Activated CD4-positive, alpha-beta memory T cell treated with anti-CD3 and anti-CD28 coated beads, Interleukin-2, amount 10 ng/mL, durations not matched to agents 7 days and 5 days (primary cell): ENCODE data around the gene ICAM2. TPM values are rescaled to one million over a fixed set of nuclear protein-coding genes. Genes with fewer than 3 reads are reported as not detected.
A peak's percentile ranks its signal among the peaks of the same experiment; 100 is the strongest.
"Not testable (repeated sequence)": the region's sequence is repeated elsewhere in the genome, so short reads cannot be mapped to it uniquely, and the experiment has no call there.

Source experiments
- CTCF ChIA-PET: fragments of 350-600 bp; sonication (Branson Sonifier 250); formaldehyde crosslinking; loops from one replicate; lab custom pipeline; 2021; ENCODE audit warnings: antibody characterized with exemption, inconsistent platforms; lab: Charles Lee
- POLR2A ChIA-PET: fragments of 350-600 bp; sonication (Branson Sonifier 250); formaldehyde crosslinking; loops from one replicate; lab custom pipeline; 2021; ENCODE audit warnings: antibody characterized with exemption; lab: Charles Lee
- DNase-seq: peaks from one replicate; pipeline ENCODE4 v3.0.0-alpha.2; 2020
- H3K27ac Mint-ChIP-seq: one replicate; pipeline ENCODE4 v1.8.0; 2021; ENCODE audit warnings: mild to moderate bottlenecking, mixed read lengths
- H3K27me3 Mint-ChIP-seq: one replicate; pipeline ENCODE4 v1.8.0; 2021; ENCODE audit warnings: mixed read lengths
- H3K36me3 Mint-ChIP-seq: one replicate; pipeline ENCODE4 v1.8.0; 2021; ENCODE audit warnings: low read depth, mixed read lengths
- H3K4me1 Mint-ChIP-seq: one replicate; pipeline ENCODE4 v1.8.0; 2021; ENCODE audit warnings: mixed read lengths
- H3K4me3 Mint-ChIP-seq: one replicate; pipeline ENCODE4 v1.8.0; 2021; ENCODE audit warnings: mild to moderate bottlenecking, mixed read lengths
- H3K9me3 Mint-ChIP-seq: one replicate; pipeline ENCODE4 v1.8.0; 2021; ENCODE audit warnings: mixed read lengths
- total RNA-seq, 2 experiments: library from RNA; stranded (reverse); gene quantifications; one replicate each; pipeline ENCODE4 v1.2.3, GENCODE V29; 2021

The ICAM2 gene
- total RNA-seq, 2 experiments from 2014 or later, result 118 to 122 TPM

- Mint-ChIP-seq H3K4me1 (peaks cover 75% of the 10 kb centered on the region), H3K27ac (peak overlapping the region; percentile 99)
- CTCF ChIA-PET, result interaction anchor here (0.6 to 10.1 kb wide), 39 partner anchors 6 to 257 kb away, joined by 3 to 510 read pairs (median 5); partner anchors contain the start of genes CD79B, CSHL1, ERN1 and GH1
These were observed 4.6 kb upstream of the ICAM2 start for GRCh38 chr17:64024781-64025731.

DNA sequence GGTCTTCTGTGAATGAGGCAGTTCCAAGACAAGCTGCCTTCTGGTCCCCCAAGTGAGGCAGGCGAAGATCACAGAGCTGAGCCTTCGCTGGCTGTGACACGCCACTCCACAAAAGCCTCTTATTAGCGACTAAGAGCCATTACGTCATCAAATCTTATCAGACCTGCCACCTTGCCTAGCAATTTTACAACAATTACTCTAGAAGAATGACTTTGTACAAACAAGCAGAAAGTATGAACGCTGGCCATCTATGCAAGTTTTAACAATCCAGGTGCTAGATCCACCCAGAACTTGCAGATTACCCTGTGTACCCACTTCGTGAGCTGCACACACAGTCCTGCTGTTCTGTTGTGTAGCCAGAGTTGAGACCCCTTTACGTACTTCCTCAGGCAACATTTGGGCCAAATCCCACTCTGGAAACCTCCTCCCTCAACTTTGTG is 3.8 kb upstream of the ICAM2 start:
- Mint-ChIP-seq H3K9me3 (no peaks in the 10 kb centered on the region), H3K4me1 (peaks cover 73% of the 10 kb centered on the region), H3K36me3 (peaks cover 2% of the 10 kb centered on the region), H3K27me3 (no peaks in the 10 kb centered on the region), H3K27ac (peak overlapping the region; percentile 99), H3K4me3 (peak overlapping the region; percentile 73)
- no peak for DNase-seq
- CTCF ChIA-PET, result interaction anchor here (0.7 to 10.1 kb wide), 18 partner anchors 6 to 257 kb away, joined by 3 to 510 read pairs (median 14); partner anchors contain the start of genes ERN1, GH1, ICAM2 and PRR29
- POLR2A ChIA-PET, result interaction anchor here (0.6 to 3.5 kb wide), 22 partner anchors 7 to 481 kb away, joined by 3 to 57 read pairs (median 6); partner anchors contain the start of genes CD79B, ERN1, GH1 and PRR29

More at GRCh38 chr17:64024781-64025731, 4.6 kb upstream of the ICAM2 start:
- Mint-ChIP-seq H3K4me3 (peak overlapping the region; percentile 73), H3K9me3 (no peaks in the 10 kb centered on the region), H3K36me3 (peaks cover 2% of the 10 kb centered on the region), H3K27me3 (no peaks in the 10 kb centered on the region)
- POLR2A ChIA-PET, result interaction anchor here (0.6 to 3.5 kb wide), 27 partner anchors 8 to 480 kb away, joined by 3 to 57 read pairs (median 5); partner anchors contain the start of genes CD79B, ERN1, GH1 and PRR29
- DNase-seq, result peak; percentile 67

GRCh38 chr17:64022611-64023063 is 2.2 kb upstream of the ICAM2 start:
- H3K4me3 Mint-ChIP-seq, result peak overlapping the region; percentile 41
- CTCF ChIA-PET, result interaction anchor here (1.3 to 1.4 kb wide), 2 partner anchors 28 to 111 kb away, joined by 4 to 8 read pairs; no protein-coding TSS in a partner anchor
- H3K27ac Mint-ChIP-seq, result peak overlapping the region; percentile 100
- H3K9me3 Mint-ChIP-seq, result no peaks in the 10 kb centered on the region
- POLR2A ChIA-PET, result interaction anchor here (0.9 to 3.3 kb wide), 5 partner anchors 16 to 123 kb away, joined by 3 to 39 read pairs (median 4); partner anchors contain the start of gene ERN1
- peaks cover 63% of the 10 kb centered on the region for H3K4me1 Mint-ChIP-seq
- peaks cover 10% of the 10 kb centered on the region for H3K36me3 Mint-ChIP-seq
- no peak for DNase-seq
- no peaks in the 10 kb centered on the region for H3K27me3 Mint-ChIP-seq

DNA sequence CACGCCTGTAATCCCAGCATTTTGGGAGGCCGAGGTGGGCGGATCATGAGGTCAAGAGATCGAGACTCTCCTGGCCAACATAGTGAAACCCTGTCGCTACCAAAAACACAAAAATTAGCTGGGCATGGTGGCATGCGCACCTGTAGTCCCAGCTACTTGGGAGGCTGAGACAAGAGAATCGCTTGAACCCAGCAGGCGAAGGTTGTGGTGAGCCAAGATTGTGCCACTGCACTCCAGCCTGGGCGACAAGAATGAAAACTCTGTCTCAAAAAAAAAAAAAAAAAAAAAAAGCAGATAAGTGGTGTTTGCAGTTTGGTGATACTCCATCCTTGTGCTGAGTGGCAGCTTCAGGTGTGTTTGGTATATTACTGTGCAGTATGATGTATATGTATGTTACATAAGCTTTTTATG is 877 bp downstream of the ICAM2 start:
- Mint-ChIP-seq H3K4me3 (peak overlapping the region; percentile 99), H3K4me1 (peaks cover 64% of the 10 kb centered on the region), H3K27ac (peak overlapping the region; percentile 100), H3K36me3 (peaks cover 29% of the 10 kb centered on the region)
- H3K27me3 Mint-ChIP-seq, H3K9me3 Mint-ChIP-seq: not testable (repeated sequence)
- peak; percentile 40 for DNase-seq
- CTCF ChIA-PET, result interaction anchor here (0.7 to 6.1 kb wide), 18 partner anchors 8 to 397 kb away, joined by 3 to 149 read pairs (median 7); partner anchors contain the start of genes CD79B, CSHL1, ERN1 and GH1
- POLR2A ChIA-PET, result interaction anchor here (0.7 to 5.9 kb wide), 28 partner anchors 9 to 486 kb away, joined by 3 to 79 read pairs (median 7); partner anchors contain the start of genes CD79B, ERN1, GH1 and PRR29

DNA sequence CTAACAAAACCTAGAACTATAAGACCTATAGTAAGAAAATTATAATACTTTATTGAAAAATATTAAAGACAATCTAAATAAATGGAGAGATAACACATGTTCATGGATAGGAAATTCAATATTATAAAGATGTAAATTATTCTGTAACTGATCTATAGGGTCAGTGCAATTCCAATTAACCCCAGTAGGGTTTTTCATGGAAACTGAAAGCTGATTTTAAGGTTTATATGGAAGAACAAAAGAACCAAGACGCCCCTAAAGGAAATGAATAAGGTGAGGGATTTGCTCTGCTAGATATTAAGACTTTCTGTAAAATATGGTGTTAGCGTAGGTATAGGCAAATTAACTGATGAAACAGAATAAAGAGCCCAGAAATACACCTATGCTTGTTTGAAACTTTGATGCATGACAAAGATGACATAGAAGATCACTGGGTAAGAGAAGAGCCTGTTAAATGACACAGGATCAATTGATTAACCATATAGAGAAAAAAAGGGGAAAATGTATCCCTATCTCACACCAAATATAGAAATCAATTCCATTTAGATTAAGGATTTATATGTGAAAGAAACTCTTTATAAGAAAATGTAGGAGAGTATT is 3.0 kb downstream of the ICAM2 start:
- Mint-ChIP-seq H3K4me3 (peak overlapping the region; percentile 99), H3K9me3 (no peaks in the 10 kb centered on the region), H3K27ac (peak overlapping the region; percentile 100), H3K4me1 (peaks cover 60% of the 10 kb centered on the region), H3K36me3 (peaks cover 32% of the 10 kb centered on the region), H3K27me3 (no peaks in the 10 kb centered on the region)
- CTCF ChIA-PET, result interaction anchor here (0.7 to 6.1 kb wide), 13 partner anchors 10 to 116 kb away, joined by 3 to 149 read pairs (median 7); partner anchors contain the start of genes CD79B and GH1
- no peak for DNase-seq
- POLR2A ChIA-PET, result interaction anchor here (0.6 to 5.9 kb wide), 12 partner anchors 8 to 488 kb away, joined by 3 to 57 read pairs (median 6); partner anchors contain the start of genes DDX5, ERN1 and PRR29

DNA sequence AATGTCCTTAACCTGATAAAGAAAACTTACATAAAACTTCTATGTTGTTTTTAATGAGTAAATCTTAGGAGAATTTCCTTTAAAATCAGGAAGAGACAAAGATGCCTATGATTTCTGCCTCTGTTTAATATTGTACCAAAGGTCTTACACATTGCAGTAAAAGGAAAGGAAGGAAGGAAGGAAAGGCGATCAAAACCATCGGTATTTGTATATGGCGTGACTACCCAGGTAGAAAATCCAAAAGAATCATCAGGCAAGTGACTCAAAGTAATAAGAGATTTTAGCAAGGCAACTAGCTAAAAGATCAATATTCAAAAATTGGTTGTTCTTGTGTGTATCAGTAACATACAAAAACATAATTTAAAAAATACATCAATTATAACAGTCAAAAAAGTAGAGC is 3.5 kb downstream of the ICAM2 start:
- H3K9me3 Mint-ChIP-seq, result no peaks in the 10 kb centered on the region
- DNase-seq, result no peak
- peak overlapping the region; percentile 83 for H3K4me3 Mint-ChIP-seq
- H3K27ac Mint-ChIP-seq, result peak overlapping the region; percentile 97
- peaks cover 56% of the 10 kb centered on the region for H3K4me1 Mint-ChIP-seq
- H3K36me3 Mint-ChIP-seq, result peaks cover 34% of the 10 kb centered on the region
- no peaks in the 10 kb centered on the region for H3K27me3 Mint-ChIP-seq
- POLR2A ChIA-PET, result interaction anchor here (0.6 to 5.9 kb wide), 14 partner anchors 9 to 489 kb away, joined by 3 to 57 read pairs (median 5); partner anchors contain the start of genes DDX5, ERN1 and PRR29
- CTCF ChIA-PET, result interaction anchor here (0.6 to 6.1 kb wide), 17 partner anchors 10 to 117 kb away, joined by 3 to 149 read pairs (median 6); partner anchors contain the start of genes CD79B, CSHL1, GH1 and PRR29

DNA sequence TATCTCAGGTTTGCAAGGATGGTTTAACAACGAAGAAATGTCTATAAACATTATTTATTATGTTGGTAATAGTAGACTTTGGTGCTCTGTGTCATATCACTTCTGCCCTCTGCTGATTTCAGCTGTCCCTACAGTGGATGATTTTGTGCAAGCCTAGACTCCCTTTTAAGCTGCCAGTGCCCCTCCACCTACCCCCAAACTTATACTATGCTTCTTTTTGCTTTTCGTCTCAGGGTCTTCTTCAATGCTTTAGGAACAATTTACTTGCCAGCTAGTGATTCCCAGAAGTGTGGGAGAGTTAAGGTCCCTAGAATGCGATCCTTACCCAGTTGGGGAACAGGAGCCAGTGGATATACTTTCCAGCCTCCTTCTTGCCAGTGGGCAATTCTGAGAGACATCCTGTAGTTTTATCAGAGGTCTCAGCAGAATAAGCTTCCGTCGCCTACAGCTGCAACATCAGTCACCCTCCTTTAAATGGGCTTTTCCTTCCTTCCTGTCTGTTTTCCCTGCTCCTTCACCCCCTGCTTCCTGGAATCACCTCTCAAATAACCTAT is 4.1 kb downstream of the ICAM2 start:
- Mint-ChIP-seq H3K27ac (peak overlapping the region; percentile 97), H3K27me3 (no peaks in the 10 kb centered on the region), H3K4me1 (peaks cover 57% of the 10 kb centered on the region), H3K9me3 (no peaks in the 10 kb centered on the region), H3K4me3 (peak overlapping the region; percentile 83), H3K36me3 (peaks cover 40% of the 10 kb centered on the region)
- DNase-seq, result no peak
- POLR2A ChIA-PET, result interaction anchor here (0.9 to 5.9 kb wide), 12 partner anchors 10 to 489 kb away, joined by 3 to 57 read pairs (median 6); partner anchors contain the start of genes DDX5, ERN1 and PRR29
- CTCF ChIA-PET, result interaction anchor here (0.6 to 6.1 kb wide), 16 partner anchors 10 to 117 kb away, joined by 3 to 149 read pairs (median 6); partner anchors contain the start of genes CD79B, CSHL1, GH1 and PRR29

DNA sequence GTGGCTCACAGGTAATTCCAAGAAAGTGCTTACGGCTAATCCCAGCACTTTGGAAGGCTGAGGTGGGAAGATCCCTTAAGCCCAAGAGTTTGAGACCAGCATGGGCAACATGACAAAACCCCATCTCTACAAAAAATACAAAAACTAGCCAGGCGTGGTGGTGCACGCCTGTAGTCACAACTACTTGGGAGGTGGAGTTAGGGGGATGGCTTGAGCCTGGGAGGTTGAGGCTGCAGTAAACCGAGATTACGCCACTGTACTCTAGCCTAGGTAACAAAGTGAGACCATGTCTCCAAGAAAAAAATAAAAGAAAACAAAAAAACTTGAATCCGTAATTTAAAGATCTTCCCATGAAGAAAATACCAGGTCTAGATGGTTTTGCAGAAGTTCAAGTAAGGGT is 5.0 kb downstream of the ICAM2 start:
- Mint-ChIP-seq H3K4me1 (peaks cover 57% of the 10 kb centered on the region), H3K27me3 (no peaks in the 10 kb centered on the region), H3K27ac (peak overlapping the region; percentile 97), H3K4me3 (peak overlapping the region; percentile 83), H3K36me3 (peaks cover 49% of the 10 kb centered on the region), H3K9me3 (no peaks in the 10 kb centered on the region)
- ChIA-PET POLR2A (no interaction called here), CTCF (no interaction called here)
- no peak for DNase-seq

GRCh38 chr17:64009571-64010402 is 10.6 kb downstream of the ICAM2 start:
- Mint-ChIP-seq H3K27me3 (no peaks in the 10 kb centered on the region), H3K4me1 (peaks cover 69% of the 10 kb centered on the region), H3K27ac (peak overlapping the region; percentile 49), H3K9me3 (no peaks in the 10 kb centered on the region), H3K4me3 (no peak overlapping the region), H3K36me3 (peaks cover 58% of the 10 kb centered on the region)
- no peak for DNase-seq
- POLR2A ChIA-PET, result interaction anchor here (1.5 kb wide), 1 partner anchor 11 kb away, joined by 8 read pairs; the partner anchor contains the start of gene ICAM2
- CTCF ChIA-PET, result interaction anchor here (0.7 to 1.2 kb wide), 2 partner anchors 10 to 20 kb away, joined by 3 read pairs; partner anchors contain the start of gene ICAM2

- peak overlapping the region; percentile 56 for H3K27ac Mint-ChIP-seq
- POLR2A ChIA-PET, result no interaction called here
- no peak for DNase-seq
- peaks cover 61% of the 10 kb centered on the region for H3K4me1 Mint-ChIP-seq
- no peaks in the 10 kb centered on the region for H3K27me3 Mint-ChIP-seq
- no peak overlapping the region for H3K4me3 Mint-ChIP-seq
- CTCF ChIA-PET, result interaction anchor here (1.2 kb wide), 1 partner anchor 21 kb away, joined by 3 read pairs; no protein-coding TSS in a partner anchor
- peaks cover 66% of the 10 kb centered on the region for H3K36me3 Mint-ChIP-seq
- H3K9me3 Mint-ChIP-seq, result no peaks in the 10 kb centered on the region
These were observed 11.6 kb downstream of the ICAM2 start for GRCh38 chr17:64008830-64009229.

DNA sequence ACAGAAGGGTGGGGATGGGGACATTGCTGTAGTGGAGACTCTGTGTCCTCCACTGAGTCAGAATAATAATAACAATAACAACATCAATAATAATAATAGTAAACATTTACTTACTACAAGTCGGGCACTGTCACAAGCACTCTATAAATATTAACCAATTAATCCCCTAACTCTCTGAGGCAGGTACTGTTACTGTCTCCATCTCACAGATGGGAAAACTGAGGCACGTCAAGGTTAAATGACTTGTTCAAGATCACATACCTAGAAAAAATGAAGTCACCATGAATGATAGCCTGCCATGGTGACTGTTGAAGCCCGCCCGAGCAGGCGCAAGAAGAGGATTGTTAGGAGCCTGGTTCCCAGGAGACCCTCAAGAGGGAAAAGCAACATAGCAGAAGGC is 12.1 kb downstream of the ICAM2 start:
- no peak for DNase-seq
- H3K4me3 Mint-ChIP-seq, result no peak overlapping the region
- ChIA-PET CTCF (interaction anchor here (1.2 kb wide), 1 partner anchor 21 kb away, joined by 3 read pairs; no protein-coding TSS in a partner anchor), POLR2A (no interaction called here)
- peaks cover 56% of the 10 kb centered on the region for H3K4me1 Mint-ChIP-seq
- peak overlapping the region; percentile 19 for H3K27ac Mint-ChIP-seq
- no peaks in the 10 kb centered on the region for H3K9me3 Mint-ChIP-seq
- H3K36me3 Mint-ChIP-seq, result peaks cover 70% of the 10 kb centered on the region
- no peaks in the 10 kb centered on the region for H3K27me3 Mint-ChIP-seq
